Tibial nerve (tissue), 4 donors: Measurements from ENCODE around the gene GRM4. TPM values are rescaled to one million over a fixed set of nuclear protein-coding genes. Genes with fewer than 3 reads are reported as not detected.

ENCODE experiments used
- DNase-seq, 2 donors: peaks; one replicate each; pipeline ENCODE4 v3.0.0-alpha.2; 2019; ENCODE audit warnings: low spot score in 2 of 2
- H3K27ac ChIP-seq, 4 donors: fragments of 200-600 bp; sonication (generic) in 3 of 4; one replicate each; pipeline ENCODE4 v1.5.1; 2017 to 2019; ENCODE audit warnings: mild to moderate bottlenecking in 1 of 4
- H3K27me3 ChIP-seq, 2 donors: fragments of 200-600 bp; sonication (generic) in 1 of 2; one replicate each; pipeline versions ENCODE4 v1.5.1 to v1.6.0; 2017 to 2019
- H3K36me3 ChIP-seq, 3 donors: fragments of 200-600 bp; sonication (generic); one replicate each; pipeline ENCODE4 v1.5.1; 2018 to 2019
- H3K4me1 ChIP-seq, 4 donors: fragments of 200-600 bp; sonication (generic) in 3 of 4; one replicate each; pipeline ENCODE4 v1.5.1; 2017 to 2019
- H3K4me3 ChIP-seq, 4 donors: fragments of 200-600 bp; sonication (generic) in 3 of 4; one replicate each; pipeline ENCODE4 v1.5.1; 2017 to 2019; ENCODE audit warnings: mild to moderate bottlenecking in 1 of 4, moderate library complexity in 1 of 4
- H3K9me3 ChIP-seq, 4 donors: fragments of 200-600 bp; sonication (generic) in 3 of 4; one replicate each; pipeline ENCODE4 v1.5.1; 2017 to 2019
- CTCF ChIP-seq, 5 experiments: fragments of 200-600 bp in 3 of 5; fragments of 450-650 bp in 2 of 5; sonication (generic) in 3 of 5; IDR thresholded peaks; one replicate each; pipeline ENCODE4 v1.5.1; 2016 to 2019; ENCODE audit warnings: antibody characterized with exemption in 5 of 5, mild to moderate bottlenecking in 3 of 5, moderate library complexity in 2 of 5
- EP300 ChIP-seq, 2 donors: sonication (generic); formaldehyde crosslinking; IDR thresholded peaks; one replicate each; pipeline ENCODE4 v1.6.1; 2017; ENCODE audit warnings: antibody characterized with exemption in 2 of 2, mild to moderate bottlenecking in 1 of 2
- POLR2A ChIP-seq, 2 donors: fragments of 450-650 bp; IDR thresholded peaks; one replicate each; pipeline ENCODE4 v1.6.1; 2017; ENCODE audit warnings: antibody characterized with exemption in 2 of 2, mild to moderate bottlenecking in 2 of 2, moderate library complexity in 2 of 2
- WGBS, 2 donors: methylation state at CpG; one replicate each; pipeline ENCODE4 v1.1.5; 2018; 5-methylcytosine and 5-hydroxymethylcytosine counted together
- total RNA-seq, 4 donors: library from RNA; depleted of rRNA; stranded (reverse); fragments of >200 nt; gene quantifications; one replicate each; pipeline ENCODE4 v1.1.0, GENCODE V29; 2016

The GRM4 gene
- total RNA-seq, 4 donors from 2014 or later, result not detected

- no peak overlapping the region for H3K27ac ChIP-seq
- H3K27me3 ChIP-seq, result peaks cover 7 to 92% of the 10 kb centered on the region in 2 donors
- H3K9me3 ChIP-seq, result no peaks in the 10 kb centered on the region
- H3K4me3 ChIP-seq, result peak overlapping the region in 2 of 4 donors; percentile 28 to 43
- peaks cover 0 to 38% (median 19%) of the 10 kb centered on the region in 4 donors for H3K4me1 ChIP-seq
- 0% methylated on average over 1 to 6 of the region's 58 CpGs for WGBS, 2 donors
- no peak for DNase-seq
- TF ChIP-seq POLR2A (IDR thresholded peaks at IDR 0.05), result no peak
- no peak for TF ChIP-seq CTCF (IDR thresholded peaks at IDR 0.05)
- no peak for TF ChIP-seq EP300 (IDR thresholded peaks at IDR 0.05)
- H3K36me3 ChIP-seq, result no peaks in the 10 kb centered on the region
Measured at GRCh38 chr6:34144581-34145160, 1.2 kb downstream of the GRM4 start.

DNA sequence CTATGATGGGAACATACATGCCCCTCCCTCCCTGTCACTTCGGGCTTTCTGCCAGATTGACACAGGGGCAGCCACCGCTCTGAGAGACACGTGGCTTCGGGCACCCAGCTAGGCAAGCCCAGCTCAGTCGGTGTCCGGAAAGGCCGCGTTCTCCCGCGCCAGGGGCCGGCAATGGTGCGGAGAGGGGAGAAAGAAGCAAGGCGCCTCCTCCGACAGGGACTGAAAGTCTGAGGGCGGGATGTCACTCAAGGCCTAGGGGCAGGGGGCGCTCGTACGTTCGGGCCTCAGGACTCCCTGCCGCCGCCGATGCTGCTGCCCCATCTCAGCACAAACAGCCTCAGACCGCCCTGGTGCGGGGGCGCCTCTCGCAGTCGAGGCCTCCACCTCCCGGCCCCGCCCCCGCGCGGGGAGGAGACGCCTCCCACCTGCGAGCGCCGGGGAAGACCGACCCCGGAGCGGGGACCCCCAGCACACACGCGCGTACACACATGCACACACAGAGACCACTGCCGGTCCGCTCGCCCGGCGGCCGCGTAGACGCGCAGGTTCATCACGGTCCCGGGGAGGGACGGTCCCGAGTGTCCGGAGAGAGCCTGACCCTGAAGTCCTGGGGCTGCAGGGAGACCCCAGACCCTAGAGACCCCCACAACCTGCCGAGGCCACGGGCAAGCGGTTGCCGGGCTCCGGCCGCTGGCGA is 1.9 kb downstream of the GRM4 start:
- WGBS, 2 donors, result 0 to 1% methylated on average over 5 to 36 of the region's 63 CpGs
- H3K27me3 ChIP-seq, result peaks cover 7 to 92% of the 10 kb centered on the region in 2 donors
- H3K9me3 ChIP-seq, result no peaks in the 10 kb centered on the region
- TF ChIP-seq CTCF (IDR thresholded peaks at IDR 0.05), result no peak
- no peak for TF ChIP-seq EP300 (IDR thresholded peaks at IDR 0.05)
- no peak for TF ChIP-seq POLR2A (IDR thresholded peaks at IDR 0.05)
- no peak for DNase-seq
- peak overlapping the region in 2 of 4 donors; percentile 21 to 43 for H3K4me3 ChIP-seq
- peaks cover 0 to 38% (median 19%) of the 10 kb centered on the region in 4 donors for H3K4me1 ChIP-seq
- no peak overlapping the region for H3K27ac ChIP-seq
- no peaks in the 10 kb centered on the region for H3K36me3 ChIP-seq

GRCh38 chr6:34143196-34143883 is 2.5 kb downstream of the GRM4 start:
- Histone ChIP-seq H3K27me3 (peaks cover 7 to 93% of the 10 kb centered on the region in 2 donors), H3K9me3 (no peaks in the 10 kb centered on the region), H3K4me1 (peaks cover 0 to 38% (median 19%) of the 10 kb centered on the region in 4 donors), H3K27ac (no peak overlapping the region), H3K36me3 (no peaks in the 10 kb centered on the region), H3K4me3 (peak overlapping the region in 1 of 4 donors; percentile 43)
- TF ChIP-seq EP300 (IDR thresholded peaks at IDR 0.05), result no peak
- TF ChIP-seq POLR2A (IDR thresholded peaks at IDR 0.05), result no peak
- no peak for TF ChIP-seq CTCF (IDR thresholded peaks at IDR 0.05)
- WGBS, 2 donors, result 35 to 41% methylated on average over 12 to 17 of the region's 23 CpGs
- DNase-seq, result no peak

- Histone ChIP-seq H3K9me3 (no peaks in the 10 kb centered on the region), H3K4me1 (peaks cover 0 to 38% (median 19%) of the 10 kb centered on the region in 4 donors), H3K27me3 (peaks cover 7 to 96% of the 10 kb centered on the region in 2 donors), H3K27ac (no peak overlapping the region), H3K4me3 (no peak overlapping the region), H3K36me3 (no peaks in the 10 kb centered on the region)
- DNase-seq, result no peak
- 24 to 25% methylated on average over 25 to 28 of the region's 29 CpGs for WGBS, 2 donors
- TF ChIP-seq POLR2A (IDR thresholded peaks at IDR 0.05), result no peak
- no peak for TF ChIP-seq EP300 (IDR thresholded peaks at IDR 0.05)
- no peak for TF ChIP-seq CTCF (IDR thresholded peaks at IDR 0.05)
Measured at GRCh38 chr6:34142061-34142998, 3.6 kb downstream of the GRM4 start.
